Activated CD8-positive, alpha-beta T cell treated with anti-CD3 and anti-CD28 coated beads, Interleukin-2, amount 10 ng/mL, durations not matched to agents 7 days and 5 days (primary cell): Measurements from ENCODE around the gene DHRS1. TPM values are rescaled to one million over a fixed set of nuclear protein-coding genes. Genes with fewer than 3 reads are reported as not detected.

Experiments
- ATAC-seq: fragments of 150-1000 bp; cut with Tn5 transposase; one replicate; pipeline ENCODE4 v1.10.0; 2021; ENCODE audit warnings: moderate library complexity
- CTCF ChIA-PET: fragments of 350-600 bp; sonication (Branson Sonifier 250); formaldehyde crosslinking; loops from one replicate; lab custom pipeline; 2021; ENCODE audit warnings: antibody characterized with exemption; lab: Charles Lee
- POLR2A ChIA-PET: fragments of 350-600 bp; sonication (Branson Sonifier 250); formaldehyde crosslinking; loops from one replicate; lab custom pipeline; 2021; ENCODE audit warnings: antibody characterized with exemption; lab: Charles Lee
- DNase-seq: peaks from one replicate; pipeline ENCODE4 v3.0.0-alpha.2; 2020
- H3K27ac Mint-ChIP-seq: one replicate; pipeline ENCODE4 v1.8.0; 2021; ENCODE audit warnings: mild to moderate bottlenecking, mixed read lengths
- H3K27me3 Mint-ChIP-seq: one replicate; pipeline ENCODE4 v1.8.0; 2021; ENCODE audit warnings: low read depth, mixed read lengths
- H3K36me3 Mint-ChIP-seq: one replicate; pipeline ENCODE4 v1.8.0; 2021; ENCODE audit warnings: low read depth, mixed read lengths
- H3K4me1 Mint-ChIP-seq: one replicate; pipeline ENCODE4 v1.8.0; 2021; ENCODE audit warnings: low read depth, mixed read lengths
- H3K4me3 Mint-ChIP-seq: one replicate; pipeline ENCODE4 v1.8.0; 2021; ENCODE audit warnings: mild to moderate bottlenecking, mixed read lengths
- H3K9me3 Mint-ChIP-seq: one replicate; pipeline ENCODE4 v1.8.0; 2022; ENCODE audit warnings: mixed read lengths; ENCODE audit not compliant: insufficient read depth
- total RNA-seq, 2 experiments: library from RNA; stranded (reverse); gene quantifications; one replicate each; pipeline ENCODE4 v1.2.3, GENCODE V29; 2021

Gene DHRS1
- total RNA-seq, 2 experiments from 2014 or later: 28.6 to 33.9 TPM

DNA sequence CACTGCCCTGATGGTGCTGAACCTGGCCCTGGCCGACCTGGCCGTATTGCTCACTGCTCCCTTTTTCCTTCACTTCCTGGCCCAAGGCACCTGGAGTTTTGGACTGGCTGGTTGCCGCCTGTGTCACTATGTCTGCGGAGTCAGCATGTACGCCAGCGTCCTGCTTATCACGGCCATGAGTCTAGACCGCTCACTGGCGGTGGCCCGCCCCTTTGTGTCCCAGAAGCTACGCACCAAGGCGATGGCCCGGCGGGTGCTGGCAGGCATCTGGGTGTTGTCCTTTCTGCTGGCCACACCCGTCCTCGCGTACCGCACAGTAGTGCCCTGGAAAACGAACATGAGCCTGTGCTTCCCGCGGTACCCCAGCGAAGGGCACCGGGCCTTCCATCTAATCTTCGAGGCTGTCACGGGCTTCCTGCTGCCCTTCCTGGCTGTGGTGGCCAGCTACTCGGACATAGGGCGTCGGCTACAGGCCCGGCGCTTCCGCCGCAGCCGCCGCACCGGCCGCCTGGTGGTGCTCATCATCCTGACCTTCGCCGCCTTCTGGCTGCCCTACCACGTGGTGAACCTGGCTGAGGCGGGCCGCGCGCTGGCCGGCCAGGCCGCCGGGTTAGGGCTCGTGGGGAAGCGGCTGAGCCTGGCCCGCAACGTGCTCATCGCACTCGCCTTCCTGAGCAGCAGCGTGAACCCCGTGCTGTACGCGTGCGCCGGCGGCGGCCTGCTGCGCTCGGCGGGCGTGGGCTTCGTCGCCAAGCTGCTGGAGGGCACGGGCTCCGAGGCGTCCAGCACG, 16.4 kb upstream of the DHRS1 start:
- H3K27me3 Mint-ChIP-seq: peaks cover 16% of the 10 kb centered on the region
- CTCF ChIA-PET: interaction anchor here (1.3 kb wide), 1 partner anchor 17 kb away, joined by 6 read pairs; no protein-coding TSS in a partner anchor
- H3K27ac Mint-ChIP-seq: peak overlapping the region; percentile 36
- no peak overlapping the region for H3K4me3 Mint-ChIP-seq
- peaks cover 42% of the 10 kb centered on the region for H3K36me3 Mint-ChIP-seq
- no peaks in the 10 kb centered on the region for H3K9me3 Mint-ChIP-seq
- POLR2A ChIA-PET: no interaction called here
- DNase-seq (no peak), ATAC-seq (no peak)
- peaks cover 59% of the 10 kb centered on the region for H3K4me1 Mint-ChIP-seq

DNA sequence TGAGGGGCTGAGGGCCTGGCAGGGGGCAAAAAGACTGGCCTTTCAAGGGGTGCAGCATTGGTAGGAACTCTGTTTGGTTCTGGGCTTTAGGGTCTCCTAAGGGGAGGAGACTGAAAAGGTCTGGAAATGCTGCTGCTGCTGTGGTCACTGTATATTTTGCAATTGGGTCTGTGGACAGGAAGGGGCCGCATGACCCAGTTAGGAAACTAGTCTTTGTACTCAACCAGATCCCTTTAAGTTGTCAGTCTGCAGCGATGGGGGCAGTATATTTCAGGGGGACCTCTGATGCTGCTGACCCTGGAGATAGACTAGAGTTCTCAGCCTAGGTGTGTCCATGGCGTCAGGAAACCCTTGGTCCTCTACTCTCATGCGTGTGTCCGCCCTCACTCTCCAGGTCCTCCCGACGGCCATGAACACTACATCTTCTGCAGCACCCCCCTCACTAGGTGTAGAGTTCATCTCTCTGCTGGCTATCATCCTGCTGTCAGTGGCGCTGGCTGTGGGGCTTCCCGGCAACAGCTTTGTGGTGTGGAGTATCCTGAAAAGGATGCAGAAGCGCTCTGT, 15.7 kb upstream of the DHRS1 start:
- ATAC-seq: no peak
- POLR2A ChIA-PET: no interaction called here

DNA sequence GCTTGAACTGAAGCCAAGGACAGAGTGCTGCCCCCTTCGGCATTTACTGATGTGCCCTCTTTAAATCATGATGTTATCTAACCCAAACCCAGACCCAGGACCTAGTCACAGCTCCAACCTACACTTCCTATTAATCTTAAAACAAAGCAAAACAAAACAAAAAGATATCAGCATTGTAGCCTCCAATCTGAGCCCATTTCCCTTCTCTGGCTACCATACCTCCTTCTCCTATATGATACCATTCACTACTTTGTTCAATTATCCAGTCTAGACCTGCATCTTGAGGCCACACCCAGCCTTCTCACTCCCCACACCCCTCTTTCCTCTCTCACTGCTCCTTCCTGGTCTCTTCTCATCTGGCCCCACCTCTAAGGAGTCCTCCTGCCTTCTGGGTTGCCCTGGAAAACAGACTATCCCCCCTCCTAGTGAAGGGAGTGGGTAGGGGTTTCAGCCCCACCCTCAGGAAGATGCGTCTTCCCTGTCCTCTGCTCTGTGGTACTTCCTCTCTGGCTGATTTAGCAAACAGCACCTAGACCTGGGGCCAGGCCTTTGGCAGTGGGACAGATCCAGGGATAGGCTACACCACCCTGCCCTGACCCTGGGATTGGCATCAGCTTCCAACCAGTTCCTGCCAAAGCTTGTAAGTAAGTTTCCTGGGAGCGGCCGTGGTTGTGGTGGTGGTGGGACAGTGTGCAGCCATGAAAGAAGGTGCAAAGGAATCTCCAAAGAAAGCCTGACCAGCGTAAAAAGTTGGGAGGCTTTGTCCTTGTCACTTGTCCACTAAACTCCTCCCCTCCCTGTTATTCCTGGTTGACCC, 15.0 kb upstream of the DHRS1 start:
- Mint-ChIP-seq H3K27me3 (peaks cover 9% of the 10 kb centered on the region), H3K4me1 (peaks cover 69% of the 10 kb centered on the region), H3K4me3 (peak overlapping the region; percentile 72), H3K36me3 (peaks cover 48% of the 10 kb centered on the region), H3K27ac (peak overlapping the region; percentile 94), H3K9me3 (no peaks in the 10 kb centered on the region)
- DNase-seq: no peak
- ChIA-PET POLR2A (interaction anchor here (1.2 to 4.4 kb wide), 4 partner anchors 14 to 116 kb away, joined by 3 to 23 read pairs (median 5); partner anchors contain the start of genes CBLN3, KHNYN and TINF2), CTCF (interaction anchor here (1.3 to 26.4 kb wide), 5 partner anchors 8 to 116 kb away, joined by 3 to 801 read pairs (median 94); partner anchors contain the start of genes ADCY4, CBLN3, GMPR2 and KHNYN)
- ATAC-seq: no peak

More for the DNA sequence above, 15.7 kb upstream of the DHRS1 start:
- Mint-ChIP-seq H3K27me3 (peaks cover 15% of the 10 kb centered on the region), H3K27ac (peak overlapping the region; percentile 39), H3K36me3 (peaks cover 45% of the 10 kb centered on the region), H3K9me3 (no peaks in the 10 kb centered on the region), H3K4me1 (peaks cover 61% of the 10 kb centered on the region), H3K4me3 (no peak overlapping the region)
- DNase-seq: no peak
- CTCF ChIA-PET: interaction anchor here (9.2 kb wide), 1 partner anchor 15 kb away, joined by 142 read pairs; the partner anchor contains the start of gene ADCY4

DNA sequence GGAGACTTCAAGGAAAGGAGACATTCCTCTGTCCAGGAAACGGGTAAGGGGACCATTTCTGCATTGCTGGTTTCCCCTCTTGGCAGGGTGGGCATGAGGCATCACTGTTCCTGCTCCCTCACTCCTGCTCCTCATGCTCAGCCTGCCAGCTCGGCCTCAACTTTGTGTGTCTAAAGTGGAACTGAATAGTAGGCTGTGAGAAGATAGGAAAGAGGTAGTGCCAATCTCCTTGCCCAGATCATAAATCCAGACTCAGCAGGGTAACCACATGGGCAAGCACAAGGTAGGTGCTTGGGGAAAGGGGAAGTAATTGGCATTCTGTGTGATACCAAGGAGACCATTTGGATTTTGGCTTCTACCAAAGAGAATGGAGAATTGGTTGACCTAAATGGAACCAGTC, 14.3 kb upstream of the DHRS1 start:
- peak overlapping the region; percentile 72 for H3K4me3 Mint-ChIP-seq
- DNase-seq (no peak), ATAC-seq (no peak)
- peaks cover 75% of the 10 kb centered on the region for H3K4me1 Mint-ChIP-seq
- H3K9me3 Mint-ChIP-seq: no peaks in the 10 kb centered on the region
- ChIA-PET CTCF (interaction anchor here (0.8 to 26.4 kb wide), 6 partner anchors 9 to 117 kb away, joined by 3 to 801 read pairs (median 50); partner anchors contain the start of genes ADCY4, CBLN3, GMPR2 and KHNYN), POLR2A (interaction anchor here (1.2 to 4.4 kb wide), 4 partner anchors 15 to 117 kb away, joined by 3 to 23 read pairs (median 5); partner anchors contain the start of genes CBLN3, KHNYN and TINF2)
- H3K36me3 Mint-ChIP-seq: peaks cover 54% of the 10 kb centered on the region
- H3K27ac Mint-ChIP-seq: peak overlapping the region; percentile 94
- H3K27me3 Mint-ChIP-seq: peaks cover 6% of the 10 kb centered on the region

DNA sequence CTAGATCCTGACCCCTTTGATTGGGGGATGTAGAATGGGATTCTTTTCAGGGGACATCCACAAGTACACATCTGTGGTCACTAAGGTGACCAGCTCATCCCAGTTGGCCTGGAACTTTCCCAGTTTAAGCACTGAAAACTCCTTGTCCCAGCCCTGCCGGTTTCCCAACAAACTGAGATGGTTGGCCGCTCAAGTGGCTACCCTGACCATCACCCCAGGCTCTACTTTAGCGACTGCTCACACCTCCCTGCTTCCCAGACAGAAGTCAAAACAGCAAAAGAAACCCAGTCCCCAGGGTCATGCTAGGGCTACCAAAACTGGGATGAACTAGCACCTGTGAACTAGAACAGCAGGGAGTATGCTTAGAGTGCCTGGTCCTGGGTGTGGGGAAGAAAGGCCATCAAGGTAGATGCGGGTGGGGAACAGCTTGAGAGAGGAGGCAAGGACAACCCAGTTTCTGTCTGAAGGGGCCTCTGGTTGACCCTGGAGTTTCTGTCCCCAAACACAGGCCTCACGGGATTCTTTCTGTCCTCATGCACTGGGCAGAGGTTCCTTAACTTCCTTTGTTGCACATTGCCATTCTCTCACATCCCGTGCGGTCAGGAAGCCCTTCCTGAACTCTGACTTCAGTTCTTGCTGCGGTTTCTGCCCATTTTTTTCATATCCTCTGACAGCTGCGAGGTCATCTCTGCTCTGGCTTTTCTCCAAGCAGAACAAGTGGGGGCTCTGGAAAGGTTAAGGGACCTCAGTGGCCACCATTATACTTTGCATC, 13.3 kb upstream of the DHRS1 start:
- no peak for ATAC-seq
- H3K36me3 Mint-ChIP-seq: peaks cover 63% of the 10 kb centered on the region
- peaks cover 2% of the 10 kb centered on the region for H3K27me3 Mint-ChIP-seq
- peak; percentile 72 for DNase-seq
- ChIA-PET POLR2A (interaction anchor here (0.6 to 4.4 kb wide), 8 partner anchors 10 to 1347 kb away, joined by 3 to 23 read pairs (median 4); partner anchors contain the start of genes CBLN3, DHRS1, KHNYN and NOP9), CTCF (interaction anchor here (0.8 to 26.4 kb wide), 9 partner anchors 9 to 124 kb away, joined by 3 to 801 read pairs (median 87); partner anchors contain the start of genes ADCY4, CBLN3, DHRS1 and GMPR2)
- no peaks in the 10 kb centered on the region for H3K9me3 Mint-ChIP-seq
- peak overlapping the region; percentile 94 for H3K27ac Mint-ChIP-seq
- peaks cover 83% of the 10 kb centered on the region for H3K4me1 Mint-ChIP-seq
- peak overlapping the region; percentile 72 for H3K4me3 Mint-ChIP-seq

DNA sequence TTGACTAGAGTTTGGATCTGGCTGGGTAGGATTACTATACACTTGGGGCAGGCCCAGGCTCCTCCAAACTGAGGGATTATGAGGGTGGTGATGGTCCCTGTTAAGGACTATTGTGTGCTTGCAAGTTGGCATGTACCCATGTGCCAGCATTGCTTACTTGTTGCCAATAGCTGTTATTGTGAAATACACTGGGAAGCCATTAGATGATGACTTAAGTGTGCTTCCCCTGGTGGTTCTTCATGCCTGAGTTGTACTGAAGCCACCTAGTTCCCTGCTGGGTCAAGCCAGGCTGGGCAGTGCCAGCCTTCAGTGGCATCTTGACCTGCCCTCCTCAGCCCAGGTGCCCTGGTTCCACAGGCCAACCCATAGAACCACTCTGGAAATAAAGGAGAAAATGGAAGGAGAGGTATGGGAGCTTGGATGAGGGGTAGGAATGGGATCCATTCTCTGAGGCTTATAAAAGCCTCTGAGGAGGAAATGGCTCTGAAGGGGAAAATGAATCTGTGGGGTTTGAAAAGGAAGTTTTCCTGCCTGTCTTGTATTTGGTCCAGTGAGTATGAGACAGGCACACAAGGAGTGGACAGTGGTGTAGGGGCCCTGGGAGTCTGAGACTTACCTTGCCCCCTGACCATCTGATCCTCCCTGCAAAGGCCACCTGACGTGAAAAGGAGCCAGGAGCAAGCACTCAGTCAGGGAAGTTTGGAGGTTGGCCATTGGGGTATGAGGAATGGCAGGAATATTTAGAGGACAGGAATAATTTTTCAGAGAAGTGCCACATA, 12.4 kb upstream of the DHRS1 start:
- H3K4me3 Mint-ChIP-seq: peak overlapping the region; percentile 72

DNA sequence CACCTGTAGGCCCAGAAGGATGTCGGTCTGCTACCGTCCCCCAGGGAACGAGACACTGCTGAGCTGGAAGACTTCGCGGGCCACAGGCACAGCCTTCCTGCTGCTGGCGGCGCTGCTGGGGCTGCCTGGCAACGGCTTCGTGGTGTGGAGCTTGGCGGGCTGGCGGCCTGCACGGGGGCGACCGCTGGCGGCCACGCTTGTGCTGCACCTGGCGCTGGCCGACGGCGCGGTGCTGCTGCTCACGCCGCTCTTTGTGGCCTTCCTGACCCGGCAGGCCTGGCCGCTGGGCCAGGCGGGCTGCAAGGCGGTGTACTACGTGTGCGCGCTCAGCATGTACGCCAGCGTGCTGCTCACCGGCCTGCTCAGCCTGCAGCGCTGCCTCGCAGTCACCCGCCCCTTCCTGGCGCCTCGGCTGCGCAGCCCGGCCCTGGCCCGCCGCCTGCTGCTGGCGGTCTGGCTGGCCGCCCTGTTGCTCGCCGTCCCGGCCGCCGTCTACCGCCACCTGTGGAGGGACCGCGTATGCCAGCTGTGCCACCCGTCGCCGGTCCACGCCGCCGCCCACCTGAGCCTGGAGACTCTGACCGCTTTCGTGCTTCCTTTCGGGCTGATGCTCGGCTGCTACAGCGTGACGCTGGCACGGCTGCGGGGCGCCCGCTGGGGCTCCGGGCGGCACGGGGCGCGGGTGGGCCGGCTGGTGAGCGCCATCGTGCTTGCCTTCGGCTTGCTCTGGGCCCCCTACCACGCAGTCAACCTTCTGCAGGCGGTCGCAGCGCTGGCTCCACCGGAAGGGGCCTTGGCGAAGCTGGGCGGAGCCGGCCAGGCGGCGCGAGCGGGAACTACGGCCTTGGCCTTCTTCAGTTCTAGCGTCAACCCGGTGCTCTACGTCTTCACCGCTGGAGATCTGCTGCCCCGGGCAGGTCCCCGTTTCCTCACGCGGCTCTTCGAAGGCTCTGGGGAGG, 11.3 kb upstream of the DHRS1 start, which contains the start of gene LTB4R:
LTB4R (plus strand) TSS at position 857 of the 959 bp plus-strand sequence. CDS start 4,150 bp downstream, outside the sequence.
- Mint-ChIP-seq H3K27ac (peak within 1 kb of the TSS; percentile 94), H3K9me3 (no peaks in the 10 kb centered on the region), H3K4me3 (peak within 1 kb of the TSS; percentile 72), H3K27me3 (no peaks in the 10 kb centered on the region), H3K36me3 (peaks cover 75% of the 10 kb centered on the region), H3K4me1 (peaks cover 84% of the 10 kb centered on the region)
- DNase-seq: peak; percentile 77
- POLR2A ChIA-PET: interaction anchor here (0.6 to 4.4 kb wide), 18 partner anchors 8 to 230 kb away, joined by 3 to 23 read pairs (median 4); partner anchors contain the start of genes CBLN3, CHMP4A, DHRS1 and IRF9
- ATAC-seq: peak; percentile 89
- CTCF ChIA-PET: interaction anchor here (0.8 to 26.4 kb wide), 14 partner anchors 11 to 174 kb away, joined by 3 to 801 read pairs (median 8); partner anchors contain the start of genes ADCY4, CBLN3, DHRS1 and GMPR2

More for the DNA sequence above, 12.4 kb upstream of the DHRS1 start:
- POLR2A ChIA-PET: interaction anchor here (0.6 to 4.4 kb wide), 9 partner anchors 9 to 231 kb away, joined by 3 to 23 read pairs (median 4); partner anchors contain the start of genes CBLN3, DHRS1, KHNYN and NOP9
- peak overlapping the region; percentile 94 for H3K27ac Mint-ChIP-seq
- H3K36me3 Mint-ChIP-seq: peaks cover 65% of the 10 kb centered on the region
- H3K9me3 Mint-ChIP-seq: no peaks in the 10 kb centered on the region
- peaks cover 85% of the 10 kb centered on the region for H3K4me1 Mint-ChIP-seq
- ATAC-seq (no peak), DNase-seq (no peak)
- H3K27me3 Mint-ChIP-seq: no peaks in the 10 kb centered on the region
- CTCF ChIA-PET: interaction anchor here (0.9 to 26.4 kb wide), 10 partner anchors 10 to 175 kb away, joined by 3 to 801 read pairs (median 72); partner anchors contain the start of genes ADCY4, CBLN3, DHRS1 and GMPR2

DNA sequence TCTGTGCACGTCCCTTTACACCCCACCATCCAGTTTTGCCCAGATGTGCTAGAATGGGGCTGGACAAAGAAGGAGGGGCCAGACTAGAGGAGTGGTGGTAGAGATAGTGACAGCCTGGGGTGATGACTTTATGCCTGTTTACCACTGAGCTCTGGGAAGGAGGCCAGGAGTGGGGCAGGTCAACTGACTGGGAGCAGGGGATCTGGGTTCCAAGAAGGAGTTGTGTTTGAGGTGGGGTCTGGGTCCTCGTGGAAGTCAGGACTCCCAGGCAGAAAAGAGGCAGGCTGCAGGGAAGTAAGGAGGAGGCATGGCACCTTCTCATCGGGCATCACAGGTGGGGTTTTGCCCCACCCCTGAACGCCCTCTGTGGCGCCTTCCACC, 10.7 kb upstream of the DHRS1 start:
- ChIA-PET POLR2A (interaction anchor here (0.6 to 4.4 kb wide), 13 partner anchors 8 to 174 kb away, joined by 3 to 23 read pairs (median 4); partner anchors contain the start of genes CBLN3, CHMP4A, DHRS1 and IRF9), CTCF (interaction anchor here (0.8 to 26.4 kb wide), 14 partner anchors 11 to 149 kb away, joined by 3 to 801 read pairs (median 30); partner anchors contain the start of genes ADCY4, CBLN3, DHRS1 and GMPR2)
- DNase-seq: no peak
- Mint-ChIP-seq H3K27me3 (no peaks in the 10 kb centered on the region), H3K27ac (peak overlapping the region; percentile 94), H3K36me3 (peaks cover 76% of the 10 kb centered on the region), H3K4me1 (peaks cover 78% of the 10 kb centered on the region), H3K9me3 (no peaks in the 10 kb centered on the region), H3K4me3 (peak overlapping the region; percentile 72)
- no peak for ATAC-seq
